Measurements from ENCODE around the gene GPR82.
"Not testable (repeated sequence)": the region's sequence is repeated elsewhere in the genome, so short reads cannot be mapped to it uniquely, and the experiment has no call there.

GPR82 gene

DNA sequence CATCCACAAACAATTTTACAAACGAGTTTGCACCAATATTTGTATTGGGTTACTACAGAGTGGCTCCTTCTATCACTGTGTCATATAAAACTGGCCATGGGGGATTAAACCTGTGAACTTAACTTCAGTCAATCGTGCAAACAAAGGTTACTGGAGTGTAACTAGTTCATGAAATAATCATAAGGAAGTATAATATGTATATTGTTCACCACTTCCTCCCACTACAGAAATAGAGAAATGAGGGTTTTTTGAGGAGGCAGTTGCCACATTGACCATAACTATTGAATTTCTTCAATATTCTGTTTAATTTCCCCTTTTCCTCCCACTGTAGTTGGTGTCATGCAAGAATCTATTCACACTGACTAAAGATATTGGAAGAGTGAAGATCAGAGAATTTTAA, at the start of gene GPR82:
GPR82 (plus strand) TSS at position 356 of the 400 bp plus-strand sequence. CDS start 2,846 bp downstream, outside the sequence.
- no peak for DNase-seq

GRCh38 chrX:41676361-41676760, 47.6 kb upstream of the GPR82 start:
- DNase-seq: not testable (repeated sequence)

DNA sequence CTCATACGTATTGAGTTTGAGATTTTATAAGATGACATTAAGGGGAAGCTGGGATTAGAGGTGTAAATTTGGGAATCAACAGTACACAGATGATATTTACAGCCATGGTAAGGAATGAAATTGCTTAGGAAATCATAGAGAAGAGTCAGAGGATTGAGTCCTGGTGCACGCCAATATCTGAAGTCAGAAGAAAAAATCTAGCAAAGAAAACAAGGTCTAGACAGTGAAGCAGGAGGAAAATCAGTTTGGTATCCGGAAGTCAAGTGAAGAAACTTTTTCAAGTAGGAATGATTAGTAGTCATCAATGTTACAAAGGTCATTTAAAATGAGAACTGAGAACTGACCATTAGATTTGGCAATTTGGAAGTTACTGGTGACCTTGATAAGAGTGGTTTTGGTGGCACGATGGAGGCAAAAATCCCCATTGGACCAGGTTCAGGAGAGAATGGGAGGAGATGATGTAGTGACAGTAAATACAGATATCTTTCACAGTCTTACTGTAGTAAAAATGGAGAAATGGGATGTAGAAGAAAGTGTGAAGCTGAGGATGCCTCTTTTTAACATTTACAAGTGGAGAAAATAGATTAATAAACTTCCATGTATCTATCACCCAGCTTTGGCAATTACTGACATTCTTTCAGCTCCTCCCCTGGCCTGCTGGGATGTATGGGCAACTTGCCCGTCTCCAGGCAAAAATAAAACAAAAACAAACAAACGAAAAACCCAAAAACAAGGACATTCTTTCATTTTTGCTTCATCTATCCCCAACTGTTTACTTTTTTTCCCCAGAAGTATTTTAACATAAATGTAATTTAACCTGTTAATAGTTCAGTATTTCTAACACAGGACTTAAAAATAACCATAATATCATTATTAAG, 46.6 kb upstream of the GPR82 start:
- no peak for DNase-seq

DNA sequence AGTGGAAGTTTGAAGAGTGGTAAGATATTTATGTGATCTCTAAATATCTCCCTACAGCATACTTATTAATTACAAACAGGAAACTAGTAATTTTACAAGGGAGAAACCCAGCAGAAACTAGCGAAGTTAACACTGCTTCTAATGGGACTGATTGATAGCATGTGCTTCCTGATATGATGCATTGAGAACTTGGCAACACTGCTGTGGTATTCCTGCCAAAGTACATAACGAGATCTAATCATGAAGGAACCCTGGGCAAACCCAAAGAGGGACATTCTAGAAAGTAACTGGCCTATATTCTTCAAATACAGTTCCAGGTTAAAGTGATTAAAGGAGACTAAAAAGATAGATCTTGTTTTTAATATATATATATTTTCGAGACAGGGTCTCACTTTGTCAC, 39.8 kb upstream of the GPR82 start:
- DNase-seq: no peak

DNA sequence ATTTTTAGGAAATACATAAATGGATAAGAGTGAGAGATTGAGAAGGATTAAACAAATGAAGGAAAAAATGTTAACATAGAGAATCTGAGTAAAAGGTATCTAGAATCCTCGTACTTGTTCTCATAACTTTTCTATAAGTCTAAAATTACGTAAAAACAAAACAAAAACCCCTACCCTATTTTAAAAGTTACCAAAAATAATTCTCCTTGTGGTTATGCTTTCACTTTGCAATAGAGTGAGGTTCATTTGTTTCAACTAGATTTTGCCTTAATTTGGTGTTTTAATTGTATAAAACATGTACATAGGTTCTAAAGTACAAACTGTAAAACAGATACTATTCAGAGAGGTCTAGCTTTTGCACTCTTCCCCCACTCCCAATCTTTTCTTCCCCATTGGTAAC, 39.0 kb upstream of the GPR82 start:
- DNase-seq: no peak

GRCh38 chrX:41686788-41687187, 37.2 kb upstream of the GPR82 start:
- DNase-seq: no peak

DNA sequence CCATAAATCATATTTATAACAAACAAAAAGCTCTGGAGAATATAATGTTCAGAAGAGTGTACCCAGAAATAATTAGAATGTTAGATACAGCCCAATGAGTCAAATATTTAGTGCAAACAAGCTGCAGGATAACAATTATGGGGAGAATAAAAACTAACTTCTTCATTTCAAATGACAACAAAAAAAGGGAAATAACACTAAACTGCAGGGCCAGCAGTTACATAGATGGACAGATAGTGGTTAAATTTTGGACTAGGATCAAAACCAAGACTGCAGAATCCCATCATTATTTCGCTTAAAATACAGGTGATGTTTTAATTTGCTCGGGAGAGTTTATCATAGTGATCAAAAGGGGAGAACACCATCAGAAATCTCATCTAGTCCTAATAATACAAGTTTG, 35.8 kb upstream of the GPR82 start:
- DNase-seq: no peak

DNA sequence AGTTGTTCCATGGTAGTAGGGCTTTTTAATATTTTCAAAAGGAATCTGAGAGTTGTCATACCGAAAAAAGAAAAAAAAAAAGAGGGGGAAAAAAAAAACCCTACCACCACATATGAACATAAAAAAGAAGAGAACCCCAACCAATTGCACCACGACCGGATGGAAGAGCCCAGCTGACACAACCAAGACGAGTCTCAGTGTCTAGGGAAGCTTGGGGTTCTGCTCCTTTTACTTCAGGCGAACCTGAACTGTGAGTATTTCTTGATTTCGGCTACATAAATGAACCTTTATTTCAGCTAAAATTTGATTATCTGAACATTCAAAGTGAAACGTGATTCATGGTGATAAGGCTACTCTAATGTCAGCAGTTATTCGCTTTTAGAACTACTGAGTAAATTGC, 35.1 kb upstream of the GPR82 start, which contains the start of gene GPR34:
GPR34 (plus strand) TSS at position 139 of the 400 bp plus-strand sequence. CDS start 6,661 bp downstream, outside the sequence.
- DNase-seq: no peak

GRCh38 chrX:41689711-41690110, 34.3 kb upstream of the GPR82 start:
- no peak for DNase-seq

- no peak for DNase-seq
Measured at GRCh38 chrX:41692162-41692749, 31.7 kb upstream of the GPR82 start.

DNA sequence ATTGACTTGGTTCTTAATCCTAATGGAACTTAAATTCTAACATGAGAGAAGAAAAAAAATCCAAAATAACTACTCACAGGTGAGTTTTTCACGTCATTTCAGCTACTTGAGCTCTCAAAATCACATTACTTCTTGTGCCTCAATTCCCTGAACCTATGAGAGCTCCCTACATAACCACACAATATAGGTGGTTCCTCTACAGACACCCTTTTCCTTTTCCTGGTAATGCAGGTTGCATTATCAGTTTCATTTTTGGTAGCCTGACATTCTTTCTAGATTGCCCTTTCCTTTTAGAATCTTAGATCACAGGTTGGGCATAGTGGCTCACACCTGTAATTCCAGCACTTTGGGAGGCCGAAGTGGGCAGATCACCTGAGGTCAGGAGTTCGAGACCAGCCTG, 31.0 kb upstream of the GPR82 start:
- no peak for DNase-seq

GRCh38 chrX:41695426-41695825, 28.6 kb upstream of the GPR82 start:
- DNase-seq: no peak

DNA sequence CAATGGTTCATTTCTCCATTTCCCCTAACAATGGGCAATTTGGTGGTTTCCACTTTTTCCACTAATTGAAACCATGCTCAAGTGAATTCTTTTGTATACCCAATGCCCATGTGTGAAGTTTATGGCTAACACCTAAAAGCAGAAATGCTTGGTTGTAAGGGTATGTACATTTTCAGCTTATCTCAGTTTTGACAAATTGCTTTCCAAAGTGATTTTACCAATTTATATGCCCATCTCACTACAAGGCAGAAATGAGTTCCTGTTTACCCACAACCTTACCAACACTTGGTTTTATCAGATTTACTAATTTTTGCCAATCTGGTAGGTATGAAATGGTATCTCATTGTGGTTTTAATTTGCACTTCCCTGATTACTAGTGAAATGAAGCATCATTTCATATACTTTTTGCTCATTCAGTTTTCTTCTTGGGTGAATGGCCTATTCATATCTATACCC, 20.4 kb upstream of the GPR82 start:
- DNase-seq: no peak

- DNase-seq: no peak
Measured at GRCh38 chrX:41705042-41705441, 18.9 kb upstream of the GPR82 start.

DNA sequence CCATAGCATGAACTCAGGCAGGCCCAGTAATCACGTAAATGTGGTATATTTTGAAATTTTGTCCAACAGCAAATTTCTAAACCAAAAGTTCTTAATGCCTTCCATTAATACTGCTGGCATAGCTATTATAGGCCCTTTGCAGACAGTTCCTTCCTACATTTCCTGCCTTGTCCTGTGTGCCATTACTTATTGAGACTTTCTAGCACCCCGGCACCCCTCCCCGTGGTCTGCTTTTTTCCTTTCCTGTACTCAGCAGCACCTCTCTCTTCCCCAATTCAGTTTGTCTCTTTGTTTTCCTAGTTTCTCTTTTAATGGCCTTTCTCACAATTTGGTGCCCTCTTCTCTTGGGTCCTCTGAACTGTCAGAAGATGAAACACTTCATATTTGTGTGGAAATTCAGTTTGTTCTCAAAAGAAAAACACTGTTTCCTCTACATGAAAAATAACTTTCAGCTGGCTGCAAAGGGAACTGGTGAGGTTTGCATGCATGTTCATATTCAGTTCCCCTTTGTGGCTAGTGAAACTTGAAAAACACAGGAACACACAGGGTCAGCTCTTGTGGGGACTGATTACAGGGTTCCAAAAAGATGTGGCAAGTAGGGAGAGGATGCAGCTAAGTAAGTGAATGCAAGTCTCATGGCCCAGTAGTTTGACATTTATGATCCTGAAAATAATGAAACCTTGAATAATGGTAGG, 18.2 kb upstream of the GPR82 start:
- DNase-seq: no peak

DNA sequence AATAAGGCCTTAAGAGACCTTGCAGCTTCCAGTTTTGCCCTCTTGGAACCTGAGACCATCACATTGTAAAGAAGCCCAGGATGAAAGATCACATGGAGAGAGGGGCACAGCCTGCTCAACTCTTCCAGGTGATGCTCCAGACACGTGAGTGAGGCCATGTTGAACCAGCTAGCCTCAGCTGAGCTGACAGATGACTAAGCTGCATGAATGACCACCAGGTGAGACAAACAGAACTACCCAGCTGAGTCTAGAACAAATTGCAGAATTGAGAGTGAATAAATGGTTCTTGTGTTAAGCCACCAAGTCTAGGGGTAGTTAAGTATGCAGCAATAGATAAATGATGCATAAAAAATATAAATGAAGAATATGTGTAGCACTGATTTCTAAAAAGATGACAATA, 16.8 kb upstream of the GPR82 start:
- DNase-seq: no peak

DNA sequence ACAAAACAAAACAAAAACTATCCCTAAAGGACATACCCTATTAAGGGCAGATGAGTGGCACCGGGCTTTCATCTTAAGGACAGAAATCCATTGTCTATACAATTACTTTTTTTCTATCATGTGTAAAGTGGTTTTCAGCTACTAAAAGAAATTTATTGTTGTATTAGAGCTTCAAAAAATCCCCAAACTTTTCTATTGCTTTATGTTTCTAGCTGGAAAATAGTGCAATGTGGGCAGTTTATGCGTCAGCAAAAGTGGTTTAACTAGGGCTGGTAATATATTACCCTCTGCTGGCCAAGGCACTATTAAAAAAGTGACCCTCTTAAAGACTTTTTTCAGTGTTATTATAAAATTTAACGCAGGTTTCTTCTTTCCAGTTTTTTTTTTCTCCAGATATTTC, 15.5 kb upstream of the GPR82 start:
- DNase-seq: no peak

DNA sequence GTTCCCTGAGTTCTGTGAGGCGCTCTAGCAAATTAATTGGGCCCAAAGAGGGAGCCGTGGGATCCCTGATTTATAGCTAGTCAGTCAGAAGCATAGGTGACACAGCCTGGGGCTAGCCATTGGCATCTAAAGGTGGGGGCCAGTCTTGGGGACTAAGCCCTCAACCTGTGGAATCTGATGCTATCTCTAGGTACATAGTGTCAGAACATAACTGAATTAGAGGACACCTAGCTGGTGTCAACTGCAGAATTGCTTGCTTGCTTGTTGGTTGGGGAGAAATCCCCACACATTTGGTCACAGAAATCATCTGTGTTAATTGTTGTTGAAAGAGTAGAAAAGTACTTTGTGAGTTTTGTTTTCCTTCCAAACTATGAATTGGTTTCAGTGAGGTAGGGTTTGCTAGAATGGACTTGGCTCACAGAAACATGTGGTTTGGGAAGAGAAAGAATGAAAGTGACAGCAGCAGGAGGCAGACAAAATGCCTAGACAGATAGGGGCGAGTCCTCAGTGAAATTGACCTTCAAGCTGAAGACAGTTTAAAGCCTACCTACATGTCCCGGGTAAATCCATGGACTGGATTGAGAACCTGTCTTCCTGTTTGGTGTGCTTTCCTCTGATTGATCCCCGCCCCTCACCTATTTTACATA, 12.8 kb upstream of the GPR82 start:
- no peak for DNase-seq

DNA sequence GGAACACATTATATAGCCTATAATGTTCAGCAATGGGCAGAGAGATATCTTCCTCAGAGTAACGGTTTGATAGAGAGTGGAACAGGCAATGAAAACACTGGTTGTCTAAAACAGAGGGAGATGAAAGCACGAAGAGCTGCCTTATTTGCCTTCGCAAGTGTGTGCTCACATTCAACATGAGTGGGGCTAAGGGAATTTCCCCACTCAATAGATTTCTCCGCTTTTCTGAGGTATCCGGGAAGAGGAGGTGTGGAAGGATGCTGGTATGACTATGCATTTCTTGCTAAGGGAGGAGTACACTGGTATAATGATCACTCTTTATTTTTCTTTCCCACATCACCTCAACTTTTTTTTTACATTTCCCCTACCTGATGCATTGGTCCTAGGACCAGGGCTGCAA, 7.8 kb upstream of the GPR82 start:
- no peak for DNase-seq

DNA sequence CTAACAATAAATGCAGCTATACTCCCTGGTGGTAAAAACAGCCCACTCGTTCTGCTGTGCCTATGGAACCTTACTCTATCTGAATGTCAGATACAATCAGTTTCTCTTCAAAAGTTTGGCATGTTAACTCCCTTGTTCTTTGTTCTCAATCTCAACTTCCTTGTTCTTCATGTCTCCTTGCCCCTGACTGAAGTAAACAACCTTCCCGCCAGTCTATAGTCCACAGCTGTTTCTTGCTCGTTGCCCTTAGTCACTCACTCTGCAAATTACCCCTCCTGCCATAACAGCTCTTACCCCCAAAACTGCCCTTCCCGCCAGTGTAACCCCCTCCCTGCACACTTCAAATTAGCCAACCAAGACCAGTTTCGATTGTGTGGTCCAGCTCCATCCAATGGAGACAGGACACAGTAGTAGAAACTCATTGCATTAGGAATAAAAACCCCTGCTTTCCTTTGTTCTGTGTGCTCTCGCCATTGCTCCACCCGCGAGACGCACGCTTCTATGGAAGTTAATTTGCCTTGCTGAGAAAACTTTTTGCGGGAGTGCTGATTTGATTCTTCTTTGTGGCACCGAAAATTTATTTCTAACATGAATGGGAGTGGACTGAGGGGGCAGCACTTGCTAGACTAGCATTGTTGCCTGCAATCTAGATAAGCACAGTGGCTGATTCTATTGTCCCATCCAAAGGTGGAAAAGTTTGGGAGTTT, 7.1 kb upstream of the GPR82 start:
- DNase-seq: no peak

- no peak for DNase-seq
Measured at GRCh38 chrX:41718481-41719235, 5.3 kb upstream of the GPR82 start.

GRCh38 chrX:41719610-41720009, 4.4 kb upstream of the GPR82 start:
- not testable (repeated sequence) for DNase-seq

All from activated CD8-positive, alpha-beta memory T cell treated with anti-CD3 and anti-CD28 coated beads, Interleukin-2, amount 50 U/mL, for 48 hours (primary cell).